Activated CD8-positive, alpha-beta T cell treated with anti-CD3 and anti-CD28 coated beads, Interleukin-2, amount 10 ng/mL, durations not matched to agents 7 days and 5 days (primary cell): ENCODE results near the gene CYP3A7. TPM values are rescaled to one million over a fixed set of nuclear protein-coding genes. Genes with fewer than 3 reads are reported as not detected.
"Not testable (repeated sequence)": the region's sequence is repeated elsewhere in the genome, so short reads cannot be mapped to it uniquely, and the experiment has no call there.

ENCODE experiments used
- ATAC-seq: fragments of 150-1000 bp; cut with Tn5 transposase; one replicate; pipeline ENCODE4 v1.10.0; 2021; ENCODE audit warnings: moderate library complexity
- CTCF ChIA-PET: fragments of 350-600 bp; sonication (Branson Sonifier 250); formaldehyde crosslinking; loops from one replicate; lab custom pipeline; 2021; ENCODE audit warnings: antibody characterized with exemption; lab: Charles Lee
- POLR2A ChIA-PET: fragments of 350-600 bp; sonication (Branson Sonifier 250); formaldehyde crosslinking; loops from one replicate; lab custom pipeline; 2021; ENCODE audit warnings: antibody characterized with exemption; lab: Charles Lee
- DNase-seq: peaks from one replicate; pipeline ENCODE4 v3.0.0-alpha.2; 2020
- H3K27ac Mint-ChIP-seq: one replicate; pipeline ENCODE4 v1.8.0; 2021; ENCODE audit warnings: mild to moderate bottlenecking, mixed read lengths
- H3K27me3 Mint-ChIP-seq: one replicate; pipeline ENCODE4 v1.8.0; 2021; ENCODE audit warnings: low read depth, mixed read lengths
- H3K36me3 Mint-ChIP-seq: one replicate; pipeline ENCODE4 v1.8.0; 2021; ENCODE audit warnings: low read depth, mixed read lengths
- H3K4me1 Mint-ChIP-seq: one replicate; pipeline ENCODE4 v1.8.0; 2021; ENCODE audit warnings: low read depth, mixed read lengths
- H3K4me3 Mint-ChIP-seq: one replicate; pipeline ENCODE4 v1.8.0; 2021; ENCODE audit warnings: mild to moderate bottlenecking, mixed read lengths
- H3K9me3 Mint-ChIP-seq: one replicate; pipeline ENCODE4 v1.8.0; 2022; ENCODE audit warnings: mixed read lengths; ENCODE audit not compliant: insufficient read depth
- total RNA-seq, 2 experiments: library from RNA; stranded (reverse); gene quantifications; one replicate each; pipeline ENCODE4 v1.2.3, GENCODE V29; 2021

Gene CYP3A7
- total RNA-seq = not detected

DNA sequence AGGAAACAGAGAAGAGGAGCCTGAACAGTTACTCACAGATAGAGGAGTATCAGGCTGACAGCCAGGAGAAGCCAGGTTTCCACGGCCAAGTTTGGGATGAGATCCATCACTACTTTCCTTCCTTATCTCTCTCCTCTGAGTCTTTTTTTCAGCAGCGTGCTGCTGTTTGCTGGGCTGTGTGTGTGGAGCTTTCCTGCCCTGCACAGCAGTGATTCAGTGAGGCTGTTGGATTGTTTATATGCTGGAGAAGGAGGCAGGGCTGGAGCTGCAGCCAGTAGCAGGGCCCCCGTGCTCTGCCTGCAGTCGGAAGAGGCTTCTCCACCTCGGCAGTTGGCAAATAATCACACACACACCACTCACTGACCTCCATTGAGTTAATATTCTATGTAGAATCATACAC is at the start of gene CYP3A7:
CYP3A7 (minus strand) TSS at position 210 of the 400 bp plus-strand sequence; CDS start at position 107, 103 bp downstream.
- Mint-ChIP-seq H3K4me3 (no peak within 1 kb of the TSS), H3K4me1 (peaks cover 8% of the 10 kb centered on the region), H3K36me3 (peaks cover 5% of the 10 kb centered on the region), H3K9me3 (no peaks in the 10 kb centered on the region), H3K27ac (no peak within 1 kb of the TSS), H3K27me3 (no peaks in the 10 kb centered on the region)
- ChIA-PET CTCF (no interaction called here), POLR2A (no interaction called here)
- DNase-seq (no peak), ATAC-seq (no peak)

DNA sequence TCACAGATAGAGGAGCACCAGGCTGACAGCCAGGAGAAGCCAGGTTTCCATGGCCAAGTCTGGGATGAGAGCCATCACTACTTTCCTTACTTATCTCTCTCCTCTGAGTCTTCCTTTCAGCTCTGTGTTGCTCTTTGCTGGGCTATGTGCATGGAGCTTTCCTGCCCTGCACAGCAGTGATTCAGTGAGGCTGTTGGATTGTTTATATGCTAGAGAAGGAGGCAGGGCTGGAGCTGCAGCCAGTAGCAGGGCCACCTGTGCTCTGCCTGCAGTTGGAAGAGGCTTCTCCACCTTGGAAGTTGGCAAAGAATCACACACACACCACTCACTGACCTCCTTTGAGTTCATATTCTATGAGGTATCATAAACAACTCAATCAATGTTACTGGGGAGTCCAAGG is 49.0 kb upstream of the CYP3A7 start, which contains the start of gene CYP3A4:
CYP3A4 (minus strand) TSS at position 178 of the 400 bp plus-strand sequence; CDS start at position 75, 103 bp downstream.
- H3K27me3 Mint-ChIP-seq = peaks cover 8% of the 10 kb centered on the region
- H3K4me3 Mint-ChIP-seq = no peak within 1 kb of the TSS
- no peaks in the 10 kb centered on the region for H3K9me3 Mint-ChIP-seq
- peaks cover 14% of the 10 kb centered on the region for H3K4me1 Mint-ChIP-seq
- ChIA-PET CTCF (no interaction called here), POLR2A (no interaction called here)
- ATAC-seq = no peak
- H3K36me3 Mint-ChIP-seq = no peaks in the 10 kb centered on the region
- no peak within 1 kb of the TSS for H3K27ac Mint-ChIP-seq
- DNase-seq = no peak

DNA sequence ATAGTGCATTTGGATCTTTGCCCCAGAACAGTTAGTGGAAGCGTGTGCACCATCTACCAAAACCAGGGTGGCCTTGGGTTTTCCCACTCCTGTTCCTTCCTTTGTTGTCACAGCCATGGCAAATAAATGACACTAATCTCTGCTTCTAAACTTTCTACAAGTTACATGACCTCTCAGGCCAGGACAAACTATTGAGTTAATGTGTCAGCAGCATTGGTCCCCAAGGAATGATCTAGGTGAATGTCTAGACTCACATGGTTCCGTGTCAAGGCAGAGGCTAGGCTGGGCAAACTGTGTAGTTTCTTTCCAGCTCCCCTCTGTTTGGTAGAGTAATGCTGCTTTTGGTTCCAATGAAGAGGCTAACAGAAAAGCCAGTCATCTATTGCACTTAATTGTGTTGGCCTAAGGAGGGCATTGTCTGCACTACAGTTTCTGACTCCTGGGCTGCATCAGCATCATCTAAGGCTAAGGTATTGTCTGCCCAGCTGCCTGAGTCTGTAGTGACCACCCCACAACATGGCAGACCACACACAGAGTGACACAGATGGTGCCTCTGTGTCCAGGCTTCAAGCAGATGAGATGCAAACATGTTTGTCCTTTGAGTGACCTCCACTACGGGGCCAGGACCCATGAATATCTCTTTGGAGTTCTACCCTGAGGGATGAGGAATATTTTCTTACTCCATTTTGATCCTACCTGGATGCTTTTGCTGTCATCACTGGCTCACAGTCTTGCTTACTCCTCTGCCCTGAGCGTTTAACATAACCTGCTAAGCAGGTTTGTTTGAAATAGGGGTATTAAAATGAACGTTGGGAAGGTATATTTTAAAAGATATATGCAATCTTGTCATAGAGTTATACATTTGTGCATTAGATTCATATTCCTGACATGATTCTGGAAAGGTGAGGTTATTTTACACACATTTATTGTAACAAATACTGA is 47.3 kb upstream of the CYP3A7 start:
- H3K4me1 Mint-ChIP-seq = peaks cover 10% of the 10 kb centered on the region
- no peak overlapping the region for H3K27ac Mint-ChIP-seq
- no peaks in the 10 kb centered on the region for H3K36me3 Mint-ChIP-seq
- POLR2A ChIA-PET = no interaction called here
- ATAC-seq (no peak), DNase-seq (no peak)
- CTCF ChIA-PET = no interaction called here
- H3K4me3 Mint-ChIP-seq = no peak overlapping the region
- H3K27me3 Mint-ChIP-seq = peaks cover 20% of the 10 kb centered on the region
- no peaks in the 10 kb centered on the region for H3K9me3 Mint-ChIP-seq

DNA sequence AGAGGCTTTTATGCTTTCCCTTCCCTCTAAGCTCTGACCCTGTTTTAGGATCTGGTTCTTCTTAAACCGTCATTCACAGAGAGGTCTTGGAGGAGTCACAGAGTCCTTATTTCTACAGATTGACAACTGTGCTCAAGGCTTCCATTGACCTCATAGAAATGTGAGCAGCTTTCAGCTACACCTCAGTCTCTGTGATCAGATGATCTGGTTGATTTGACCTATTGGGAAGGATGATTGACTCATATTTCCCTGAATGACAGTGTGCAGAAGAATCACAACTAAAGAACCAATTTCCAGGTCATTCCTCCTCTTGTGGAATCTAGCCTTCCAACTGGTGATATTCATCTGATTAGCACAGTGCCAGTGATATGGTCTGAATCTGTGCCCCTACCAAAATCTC is 45.6 kb upstream of the CYP3A7 start:
- H3K27me3 Mint-ChIP-seq = peaks cover 29% of the 10 kb centered on the region
- POLR2A ChIA-PET = no interaction called here

DNA sequence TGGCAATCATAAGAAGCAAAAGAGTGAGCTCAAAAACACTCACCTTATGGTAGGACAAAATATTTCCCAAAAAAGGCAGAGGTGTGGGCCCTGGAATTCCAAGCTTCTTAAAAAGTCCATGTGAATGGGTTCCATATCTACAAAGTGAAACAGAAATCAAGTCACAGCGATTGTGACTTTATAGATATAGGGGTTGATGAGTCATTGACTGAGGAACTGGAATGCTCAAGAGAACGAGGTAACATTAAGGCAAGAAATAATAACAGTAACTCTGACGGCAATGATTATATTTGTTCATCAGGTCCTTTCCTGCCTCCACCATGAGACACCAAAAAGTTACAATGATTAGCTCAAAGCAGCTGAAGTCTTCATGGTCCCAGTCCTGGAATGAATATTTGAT is 45.0 kb upstream of the CYP3A7 start:
- Mint-ChIP-seq H3K4me1 (no peaks in the 10 kb centered on the region), H3K4me3 (no peak overlapping the region), H3K27me3 (peaks cover 34% of the 10 kb centered on the region), H3K27ac (no peak overlapping the region), H3K36me3 (no peaks in the 10 kb centered on the region), H3K9me3 (no peaks in the 10 kb centered on the region)
- no peak for ATAC-seq
- ChIA-PET POLR2A (no interaction called here), CTCF (no interaction called here)
- DNase-seq = no peak

More for the DNA sequence above, 45.6 kb upstream of the CYP3A7 start:
- DNase-seq = no peak
- Mint-ChIP-seq H3K4me3 (no peak overlapping the region), H3K4me1 (no peaks in the 10 kb centered on the region), H3K36me3 (no peaks in the 10 kb centered on the region), H3K27ac (no peak overlapping the region), H3K9me3 (no peaks in the 10 kb centered on the region)
- ATAC-seq = no peak
- CTCF ChIA-PET = no interaction called here

DNA sequence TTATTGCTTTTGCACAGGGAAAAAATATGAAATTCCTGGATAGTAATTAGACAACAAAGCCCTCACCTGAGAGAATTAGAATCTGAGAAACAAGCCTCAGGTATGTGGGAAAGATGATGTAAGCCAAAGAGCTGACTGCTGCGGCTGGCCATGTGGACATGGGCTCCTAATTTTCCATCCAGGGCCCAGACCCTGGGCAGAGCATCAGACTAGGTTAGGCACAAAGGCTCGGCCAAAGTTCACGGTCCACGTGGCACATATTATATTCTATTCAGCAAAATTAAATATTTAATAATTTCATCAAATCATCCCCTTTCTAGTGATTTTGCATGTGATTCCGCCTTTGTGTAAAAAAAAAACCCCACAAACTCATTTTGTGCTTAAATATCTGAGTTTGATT is 43.9 kb upstream of the CYP3A7 start:
- Mint-ChIP-seq H3K27me3 (peaks cover 43% of the 10 kb centered on the region), H3K4me1 (no peaks in the 10 kb centered on the region), H3K36me3 (no peaks in the 10 kb centered on the region), H3K27ac (no peak overlapping the region), H3K4me3 (no peak overlapping the region), H3K9me3 (no peaks in the 10 kb centered on the region)
- DNase-seq (no peak), ATAC-seq (no peak)
- ChIA-PET POLR2A (no interaction called here), CTCF (no interaction called here)

DNA sequence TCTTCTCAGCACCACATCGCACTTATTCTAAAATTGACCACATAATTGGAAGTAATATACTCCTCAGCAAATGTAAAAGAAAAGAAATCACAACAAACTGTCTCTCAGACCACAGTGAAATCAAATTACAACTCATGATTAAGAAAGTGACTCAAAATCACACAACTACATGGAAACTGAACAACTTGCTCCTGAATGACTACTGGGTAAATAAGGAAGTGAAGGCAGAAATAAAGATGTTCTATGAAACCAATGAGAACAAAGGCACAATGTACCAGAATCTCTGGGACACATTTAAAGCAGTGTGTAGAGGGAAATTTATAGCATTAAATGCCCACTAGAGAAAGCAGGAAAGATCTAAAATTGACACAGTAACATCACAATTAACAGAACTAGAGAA is 38.4 kb upstream of the CYP3A7 start:
- ATAC-seq, H3K9me3 Mint-ChIP-seq, POLR2A ChIA-PET, H3K36me3 Mint-ChIP-seq, DNase-seq, H3K4me1 Mint-ChIP-seq, H3K27ac Mint-ChIP-seq, H3K4me3 Mint-ChIP-seq: not testable (repeated sequence)
- peaks cover 56% of the 10 kb centered on the region for H3K27me3 Mint-ChIP-seq
- CTCF ChIA-PET = interaction anchor here (1.0 kb wide), 1 partner anchor 10 kb away, joined by 6 read pairs; no protein-coding TSS in a partner anchor

DNA sequence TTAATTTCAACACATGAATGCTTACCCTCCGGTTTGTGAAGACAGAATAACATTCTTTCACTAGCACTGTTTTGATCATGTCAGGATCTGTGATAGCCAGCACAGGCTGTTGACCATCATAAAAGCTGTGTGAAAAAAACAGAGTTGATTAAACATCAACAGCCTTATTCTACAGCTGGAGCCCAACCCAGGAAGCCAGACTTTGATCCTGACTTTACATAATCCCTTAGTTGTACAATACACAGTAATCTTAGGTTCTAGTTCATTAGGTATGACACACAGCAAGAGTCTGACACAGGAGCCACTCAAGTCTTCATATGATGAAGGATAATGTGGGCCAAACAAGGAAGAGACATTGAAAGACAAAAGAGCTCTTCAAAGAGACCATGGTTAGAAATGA is 37.6 kb upstream of the CYP3A7 start:
- DNase-seq (no peak), ATAC-seq (no peak)
- H3K27ac Mint-ChIP-seq = no peak overlapping the region
- peaks cover 52% of the 10 kb centered on the region for H3K27me3 Mint-ChIP-seq
- H3K36me3 Mint-ChIP-seq = no peaks in the 10 kb centered on the region
- POLR2A ChIA-PET = no interaction called here
- H3K9me3 Mint-ChIP-seq = no peaks in the 10 kb centered on the region
- no peak overlapping the region for H3K4me3 Mint-ChIP-seq
- CTCF ChIA-PET = interaction anchor here (1.0 kb wide), 1 partner anchor 9 kb away, joined by 6 read pairs; no protein-coding TSS in a partner anchor
- peaks cover 13% of the 10 kb centered on the region for H3K4me1 Mint-ChIP-seq

DNA sequence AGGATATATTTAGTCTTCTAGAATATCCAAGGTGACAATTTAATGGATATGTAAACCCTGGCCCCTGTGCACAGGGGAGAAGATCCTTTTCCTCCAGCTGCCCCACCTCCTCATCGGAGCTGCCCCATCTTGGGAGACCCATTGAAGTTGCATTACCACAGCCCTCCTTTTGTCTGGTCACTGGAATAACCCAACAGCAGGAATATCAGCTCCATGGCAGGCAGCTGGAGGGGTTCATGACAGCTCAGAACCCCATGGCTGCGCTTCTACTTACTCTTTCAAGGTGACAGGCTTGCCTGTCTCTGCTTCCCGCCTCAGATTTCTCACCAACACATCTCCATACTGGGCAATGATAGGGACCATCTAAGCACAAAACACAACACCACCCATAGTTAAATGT is 34.5 kb upstream of the CYP3A7 start:
- peaks cover 18% of the 10 kb centered on the region for H3K4me1 Mint-ChIP-seq
- CTCF ChIA-PET = not testable (repeated sequence)

DNA sequence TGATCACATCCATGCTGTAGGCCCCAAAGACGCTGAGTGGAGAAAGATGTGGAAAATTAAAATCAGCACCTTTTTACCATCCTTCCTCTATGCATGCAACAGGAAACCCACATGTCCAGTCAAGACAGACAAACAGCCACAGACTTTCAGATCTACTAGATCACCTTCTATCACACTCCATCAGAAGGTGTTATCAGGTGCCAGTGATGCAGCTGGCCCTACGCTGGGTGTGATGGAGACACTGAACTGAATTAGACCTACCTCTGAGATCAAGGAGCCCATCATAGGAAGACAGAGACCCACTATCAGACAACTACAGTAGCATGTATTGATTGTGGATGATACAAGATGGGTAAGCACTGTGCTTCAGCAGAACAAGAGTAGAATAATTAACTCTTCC is 33.5 kb upstream of the CYP3A7 start:
- peaks cover 24% of the 10 kb centered on the region for H3K27me3 Mint-ChIP-seq
- CTCF ChIA-PET = no interaction called here

More for the DNA sequence above, 34.5 kb upstream of the CYP3A7 start:
- H3K27ac Mint-ChIP-seq, H3K4me3 Mint-ChIP-seq, POLR2A ChIA-PET, H3K36me3 Mint-ChIP-seq, DNase-seq, H3K9me3 Mint-ChIP-seq, ATAC-seq: not testable (repeated sequence)
- peaks cover 32% of the 10 kb centered on the region for H3K27me3 Mint-ChIP-seq

DNA sequence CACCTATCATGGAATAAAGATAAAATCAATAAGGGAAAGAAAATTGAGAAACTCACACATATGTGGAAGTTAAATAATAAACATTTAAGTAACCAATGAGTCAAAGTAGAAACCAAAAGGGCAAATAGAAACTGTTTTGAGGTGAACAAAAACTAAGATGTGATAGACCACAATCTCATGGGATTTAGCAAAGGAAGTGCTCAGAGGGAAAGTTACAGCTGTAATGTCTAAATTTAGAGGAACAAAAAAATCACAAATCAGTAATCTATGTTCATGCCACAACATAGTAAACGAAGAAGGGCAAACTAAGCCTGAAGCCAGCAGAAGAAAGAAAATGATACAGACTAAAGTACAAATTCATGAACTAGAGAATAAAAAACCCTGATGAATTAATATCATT is 32.7 kb upstream of the CYP3A7 start:
- no peak overlapping the region for H3K4me3 Mint-ChIP-seq
- H3K4me1 Mint-ChIP-seq = peaks cover 18% of the 10 kb centered on the region
- H3K27me3 Mint-ChIP-seq = peaks cover 20% of the 10 kb centered on the region
- no peaks in the 10 kb centered on the region for H3K9me3 Mint-ChIP-seq
- CTCF ChIA-PET = no interaction called here
- H3K27ac Mint-ChIP-seq = no peak overlapping the region
- POLR2A ChIA-PET = no interaction called here
- ATAC-seq = no peak
- no peaks in the 10 kb centered on the region for H3K36me3 Mint-ChIP-seq
- DNase-seq = no peak

More for the DNA sequence above, 33.5 kb upstream of the CYP3A7 start:
- POLR2A ChIA-PET = no interaction called here
- ATAC-seq (peak; percentile 49), DNase-seq (no peak)
- Mint-ChIP-seq H3K4me1 (peaks cover 18% of the 10 kb centered on the region), H3K27ac (no peak overlapping the region), H3K36me3 (no peaks in the 10 kb centered on the region), H3K9me3 (no peaks in the 10 kb centered on the region), H3K4me3 (no peak overlapping the region)

DNA sequence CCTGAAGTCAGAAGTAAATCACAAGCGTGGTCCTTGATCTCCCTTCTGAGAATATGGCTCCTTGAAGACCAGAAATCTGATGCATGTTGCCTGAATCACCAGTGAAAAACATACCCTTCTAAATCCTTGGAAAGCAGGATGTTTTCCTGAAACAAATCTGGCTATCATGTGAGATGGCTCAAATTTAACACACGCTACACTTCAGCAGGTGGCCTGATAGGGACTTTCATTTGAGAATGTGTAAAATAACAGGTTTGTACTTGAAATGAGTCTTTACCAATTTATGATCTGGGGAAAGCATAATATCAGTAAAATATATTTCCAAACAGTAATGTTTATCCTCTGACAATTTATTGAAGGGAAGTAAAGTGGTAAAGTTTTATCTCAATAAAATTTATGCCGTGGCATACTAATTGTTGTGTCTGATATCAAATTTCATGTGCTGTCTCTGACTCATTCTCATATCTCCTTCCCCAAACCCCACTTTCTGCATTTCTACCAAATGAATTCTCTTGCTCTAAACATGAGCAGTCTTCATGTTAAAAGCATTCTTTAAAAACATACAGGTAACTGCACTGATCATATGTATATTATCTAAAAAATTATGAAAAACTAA is 31.6 kb upstream of the CYP3A7 start:
- Mint-ChIP-seq H3K9me3 (no peaks in the 10 kb centered on the region), H3K36me3 (no peaks in the 10 kb centered on the region), H3K4me1 (peaks cover 18% of the 10 kb centered on the region), H3K27me3 (peaks cover 13% of the 10 kb centered on the region), H3K4me3 (no peak overlapping the region), H3K27ac (no peak overlapping the region)
- ATAC-seq (no peak), DNase-seq (no peak)
- POLR2A ChIA-PET = no interaction called here
- CTCF ChIA-PET = no interaction called here
